ENCODE results near the gene ZNF592. TPM values are rescaled to one million over a fixed set of nuclear protein-coding genes. Genes with fewer than 3 reads are reported as not detected.

ZNF592 gene
- total and polyA plus RNA-seq, 4 donors: 10.2 to 29.5 (median 21.8) TPM

Small RNAs within 50 kb of the gene (small RNA-seq; reads per million reads assigned to genes)
- not detected for gene RF00402 (ENCODE audit: low replicate concordance)

Other genes with a start within 250 kb of the ZNF592 start
- 10 to 100 TPM in 1 of 2 donors, 1 to 10 TPM in 1; 9.7 to 12.6 TPM for gene ZSCAN2, start 147.6 kb upstream of the ZNF592 start, total RNA-seq
- gene ZSCAN2, start 147.6 kb upstream of the ZNF592 start, polyA plus RNA-seq (ENCODE audit: insufficient read length in 2 of 2): 10 to 100 TPM; 15.5 to 16.2 TPM
- 10 to 100 TPM; 20.2 to 33.6 TPM for gene WDR73, start 94.3 kb upstream of the ZNF592 start, total RNA-seq
- gene WDR73, start 94.3 kb upstream of the ZNF592 start, polyA plus RNA-seq (ENCODE audit: insufficient read length in 2 of 2): 10 to 100 TPM; 29.0 to 35.2 TPM
- 10 to 100 TPM; 13.0 to 17.0 TPM for gene NMB, start 90.4 kb upstream of the ZNF592 start, total RNA-seq
- gene NMB, start 90.4 kb upstream of the ZNF592 start, polyA plus RNA-seq (ENCODE audit: insufficient read length in 2 of 2): 10 to 100 TPM; 23.5 to 29.7 TPM
- gene SEC11A, start 32.5 kb upstream of the ZNF592 start, total RNA-seq: 100 to 1,000 TPM; 108 to 185 TPM
- 100 to 1,000 TPM; 125 to 134 TPM for gene SEC11A, start 32.5 kb upstream of the ZNF592 start, polyA plus RNA-seq (ENCODE audit: insufficient read length in 2 of 2)
- gene ALPK3, start 68.8 kb downstream of the ZNF592 start, total RNA-seq: 1 to 10 TPM; 5.8 to 6.2 TPM
- gene ALPK3, start 68.8 kb downstream of the ZNF592 start, polyA plus RNA-seq (ENCODE audit: insufficient read length in 2 of 2): 1 to 10 TPM; 6.6 to 8.7 TPM
- under 1 TPM; 0.20 to 0.22 TPM for gene SLC28A1, start 136.1 kb downstream of the ZNF592 start, total RNA-seq
- under 1 TPM; 0.13 to 0.21 TPM for gene SLC28A1, start 136.1 kb downstream of the ZNF592 start, polyA plus RNA-seq (ENCODE audit: insufficient read length in 2 of 2)
- 10 to 100 TPM; 42.2 to 72.9 TPM for gene PDE8A, start 233.3 kb downstream of the ZNF592 start, total RNA-seq
- 10 to 100 TPM; 19.9 to 37.8 TPM for gene PDE8A, start 233.3 kb downstream of the ZNF592 start, polyA plus RNA-seq (ENCODE audit: insufficient read length in 2 of 2)

All from spinal cord (tissue), 4 donors.